ENCODE measurements around the gene FOXJ2.
"Not testable (repeated sequence)": the region's sequence is repeated elsewhere in the genome, so short reads cannot be mapped to it uniquely, and the experiment has no call there.

The FOXJ2 gene

DNA sequence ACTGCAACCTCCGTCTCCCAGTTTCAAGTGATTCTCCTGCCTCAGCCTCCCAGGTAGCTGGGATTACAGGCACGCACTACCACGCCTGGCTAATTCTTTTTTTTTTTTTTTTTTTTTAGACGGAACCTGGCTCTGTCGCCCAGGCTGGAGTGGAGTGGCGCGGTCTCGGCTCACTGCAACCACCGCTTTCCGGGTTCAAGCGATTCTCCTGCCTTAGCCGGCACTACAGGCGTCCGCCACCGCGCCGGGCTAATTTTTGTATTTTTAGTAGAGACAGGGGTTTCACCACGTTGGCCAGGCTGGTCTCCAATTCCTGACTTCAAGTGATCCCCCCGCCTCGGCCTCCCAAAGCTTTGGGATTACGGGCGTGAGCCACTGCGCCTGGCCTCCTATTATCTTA is 1.5 kb upstream of the FOXJ2 start:
- not testable (repeated sequence) for DNase-seq

DNA sequence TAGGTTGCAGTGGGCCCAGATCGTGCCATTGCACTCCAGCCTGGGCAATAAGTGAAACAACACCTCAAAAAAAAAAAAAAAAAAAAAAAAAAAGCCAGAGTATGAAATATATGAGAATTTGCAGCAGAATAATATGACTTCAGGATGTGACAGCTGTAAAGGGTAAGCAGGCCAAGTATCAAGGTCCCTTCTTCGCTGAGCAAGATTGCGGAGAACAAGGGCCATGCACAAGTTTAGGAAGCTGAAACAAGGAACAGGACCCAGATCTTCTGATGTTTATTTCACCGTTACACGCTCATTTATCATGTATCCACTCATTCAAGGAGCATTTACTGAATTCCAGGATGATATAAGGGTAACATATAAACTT is 659 bp upstream of the FOXJ2 start:
- DNase-seq: no peak

DNA sequence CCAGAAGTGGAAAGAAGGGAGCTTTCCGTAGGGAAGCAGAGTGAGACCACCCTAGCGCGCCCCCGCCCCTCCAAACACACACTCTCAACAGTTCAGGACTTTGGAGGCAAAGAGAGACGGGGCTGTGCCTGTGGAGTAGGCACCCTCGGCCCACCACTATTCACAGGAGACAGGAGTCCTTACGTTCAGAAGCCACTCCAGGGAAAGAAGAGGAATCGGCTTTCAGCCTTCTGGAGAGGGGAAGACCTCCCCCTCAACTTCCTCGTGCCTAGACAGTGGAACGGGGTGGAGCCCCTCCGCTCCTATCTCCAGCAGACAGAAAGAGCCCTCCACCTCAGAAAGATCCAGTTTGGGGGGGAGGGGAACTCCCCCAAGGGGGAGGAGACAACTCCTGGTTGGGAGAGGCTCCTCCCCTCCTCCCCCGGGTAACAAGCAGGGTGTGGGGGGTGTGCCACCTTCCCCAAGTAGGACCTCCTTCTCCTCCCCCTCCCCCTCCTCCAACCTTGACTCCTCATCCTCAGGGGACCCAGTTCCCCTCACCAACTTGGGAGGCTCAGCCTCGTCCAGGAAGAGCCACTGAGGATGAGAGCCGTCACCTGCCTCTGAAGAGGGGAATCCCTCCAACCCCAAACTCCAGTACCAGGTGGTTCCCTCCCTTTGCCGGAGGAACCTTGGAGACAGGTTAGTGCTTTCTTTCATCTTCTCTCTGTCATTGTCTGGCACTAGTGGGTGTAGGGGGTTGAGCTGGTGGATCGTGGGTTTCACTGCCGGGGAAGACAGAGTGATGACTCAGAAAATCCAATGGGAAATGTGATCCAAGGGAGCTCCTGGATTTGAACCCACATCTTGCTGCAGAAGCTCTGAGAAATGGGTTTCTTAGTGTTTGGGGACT is 883 bp downstream of the FOXJ2 start:
- peak; percentile 44 for DNase-seq

DNA sequence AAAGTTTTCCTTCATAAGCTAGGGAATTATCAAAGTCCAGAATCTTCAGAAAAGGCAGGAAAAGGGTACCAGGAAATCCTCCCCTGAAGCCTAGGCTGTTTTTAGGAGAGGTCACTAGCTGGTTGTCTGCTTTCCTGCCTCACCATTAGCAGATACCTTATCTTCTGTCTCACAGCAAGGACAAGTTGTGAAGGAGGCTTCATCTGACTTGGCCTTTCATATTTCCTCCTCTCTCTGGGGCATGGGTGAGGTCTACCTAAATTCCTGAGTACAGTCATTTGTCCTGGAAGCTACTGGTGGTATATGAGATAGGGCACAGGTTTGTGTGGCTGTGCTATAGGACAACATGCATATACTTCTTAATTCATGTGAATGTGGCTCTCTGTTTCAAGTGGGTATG is 2.3 kb downstream of the FOXJ2 start:
- DNase-seq: no peak

DNA sequence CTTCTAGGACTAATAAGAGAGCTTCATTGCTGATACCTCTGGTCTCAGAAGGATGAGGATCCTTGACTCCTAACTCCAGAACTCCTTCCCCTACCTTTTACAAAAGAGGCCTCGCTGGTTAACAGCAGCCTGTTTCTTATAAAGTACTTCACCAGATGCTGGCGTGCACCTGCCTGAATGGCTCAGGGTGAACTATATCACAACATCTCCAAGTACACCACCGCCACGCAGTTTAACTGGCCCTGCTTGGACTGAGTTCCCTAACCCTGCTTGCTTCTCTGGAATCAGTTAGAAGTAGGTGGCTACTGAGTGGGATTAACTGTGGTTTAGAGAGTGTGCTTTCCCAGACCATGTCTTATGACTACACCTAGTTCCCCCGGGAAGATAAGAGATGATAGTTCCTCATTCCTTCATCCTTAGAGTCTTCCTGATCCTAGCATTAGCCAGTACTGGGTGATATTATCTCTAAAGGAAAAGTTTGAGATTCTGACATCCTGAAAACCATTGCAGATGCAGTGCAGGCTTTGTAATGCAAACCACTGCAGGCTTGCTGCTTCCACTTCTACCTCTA is 3.0 kb downstream of the FOXJ2 start:
- no peak for DNase-seq

DNA sequence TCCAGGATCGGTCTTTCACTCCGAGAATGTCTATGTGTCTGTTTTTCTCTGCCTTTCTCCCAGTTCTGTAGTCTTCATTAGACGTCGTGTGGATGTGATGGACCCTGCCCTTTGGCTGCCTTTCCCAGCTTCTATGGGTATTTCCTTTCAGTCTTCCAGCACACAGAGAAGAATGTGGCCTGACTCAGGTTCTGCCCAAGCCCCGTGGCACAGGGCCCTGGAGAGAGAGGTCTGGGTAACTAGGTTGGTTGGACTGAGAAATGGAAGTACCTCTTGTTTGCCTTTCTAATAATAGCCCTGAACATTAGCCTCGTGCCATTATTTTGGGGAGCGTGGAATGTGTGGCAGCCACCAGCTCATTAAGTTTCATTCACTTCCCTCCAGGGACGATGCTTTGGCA is 3.8 kb downstream of the FOXJ2 start:
- no peak for DNase-seq

DNA sequence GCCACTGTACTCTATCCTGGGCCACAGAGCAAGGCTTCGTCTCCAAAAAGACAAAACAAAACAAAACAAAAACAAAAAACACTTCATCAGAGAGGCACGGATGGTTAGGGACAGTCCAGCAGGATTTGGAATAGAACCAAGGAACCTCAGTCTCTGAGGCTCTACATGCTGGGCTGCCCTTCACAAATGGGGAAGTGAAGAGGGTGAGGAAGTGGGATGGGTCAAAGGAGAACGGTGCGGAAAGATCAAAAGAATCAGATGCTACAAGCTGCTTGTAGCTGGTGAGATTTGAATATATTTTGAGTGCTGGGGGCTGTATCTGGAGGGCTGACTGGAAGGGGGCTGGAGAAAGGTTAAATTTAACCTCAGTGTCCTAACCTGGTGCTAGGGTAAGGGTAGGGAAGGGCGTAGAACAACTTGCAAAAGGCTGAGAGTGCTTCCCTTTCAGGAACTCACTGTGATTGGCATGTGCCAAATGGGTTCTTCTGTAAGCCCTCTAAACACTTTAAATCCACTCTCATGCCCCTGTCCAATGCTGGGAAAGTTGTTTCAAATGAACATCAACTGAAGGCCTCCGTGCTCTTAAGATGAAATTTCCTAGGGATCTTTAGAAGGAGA is 4.6 kb downstream of the FOXJ2 start:
- DNase-seq: no peak

DNA sequence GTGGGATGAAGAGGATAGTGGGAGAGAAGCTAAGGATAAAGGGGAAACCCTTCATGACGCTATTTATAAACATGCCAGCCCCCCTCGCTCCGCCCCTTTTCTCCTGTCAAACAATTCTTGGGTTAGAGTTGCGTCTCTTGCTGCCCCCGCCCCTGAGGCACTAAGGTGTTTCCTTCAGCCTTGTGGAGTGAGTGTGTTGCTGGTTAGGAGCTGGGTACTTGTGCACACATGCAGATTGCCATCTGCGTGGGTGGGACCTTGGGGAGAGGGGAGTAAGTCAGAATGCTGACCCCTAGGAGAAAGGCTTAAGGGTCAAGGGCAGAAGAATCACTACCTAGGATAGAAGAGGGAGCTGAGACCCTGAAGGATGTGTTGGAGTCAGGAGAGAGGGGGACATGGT is 5.4 kb downstream of the FOXJ2 start:
- no peak for DNase-seq

DNA sequence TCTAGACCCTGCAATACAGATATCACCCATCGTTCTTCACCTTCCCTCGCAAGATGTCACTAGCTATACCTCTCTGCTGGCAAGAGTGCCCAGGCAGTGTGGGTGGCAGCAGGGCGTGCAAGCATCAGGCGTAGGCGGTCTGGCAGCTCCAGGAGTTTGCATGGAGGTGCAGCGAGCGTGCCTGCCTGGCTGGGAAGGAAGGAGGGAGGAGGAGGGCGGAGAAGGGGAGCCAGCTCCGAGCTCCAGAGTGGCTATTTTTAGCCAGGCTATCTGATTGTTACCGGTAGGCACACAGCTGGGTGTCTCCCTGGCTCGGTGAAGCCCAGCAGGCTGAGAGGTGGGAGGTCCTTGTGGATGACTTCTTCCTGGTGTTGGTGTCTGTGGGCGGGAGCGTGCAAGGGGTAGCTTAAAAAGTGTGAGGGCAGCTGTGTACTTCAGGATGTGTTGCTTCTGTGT is 6.2 kb downstream of the FOXJ2 start:
- DNase-seq: peak; percentile 9

DNA sequence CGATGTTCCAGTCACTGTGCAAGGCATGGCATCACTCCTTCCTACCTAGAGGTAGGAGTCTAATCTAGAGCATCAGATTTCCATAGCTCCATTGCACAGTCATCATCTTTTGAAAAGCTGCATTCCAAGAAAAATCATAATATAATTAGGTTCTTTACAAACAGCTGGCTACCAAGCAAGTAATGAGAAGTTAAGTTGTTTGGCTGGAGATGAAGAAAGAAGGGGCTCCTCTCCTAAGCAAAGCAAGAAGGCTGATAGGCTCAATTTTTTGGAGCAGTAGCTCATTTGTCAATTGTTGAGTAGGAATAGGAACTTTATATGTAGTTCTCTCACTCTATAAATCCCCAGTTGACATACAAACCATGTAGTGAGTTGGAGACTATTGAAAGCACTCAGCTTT is 8.3 kb downstream of the FOXJ2 start:
- DNase-seq: no peak

DNA sequence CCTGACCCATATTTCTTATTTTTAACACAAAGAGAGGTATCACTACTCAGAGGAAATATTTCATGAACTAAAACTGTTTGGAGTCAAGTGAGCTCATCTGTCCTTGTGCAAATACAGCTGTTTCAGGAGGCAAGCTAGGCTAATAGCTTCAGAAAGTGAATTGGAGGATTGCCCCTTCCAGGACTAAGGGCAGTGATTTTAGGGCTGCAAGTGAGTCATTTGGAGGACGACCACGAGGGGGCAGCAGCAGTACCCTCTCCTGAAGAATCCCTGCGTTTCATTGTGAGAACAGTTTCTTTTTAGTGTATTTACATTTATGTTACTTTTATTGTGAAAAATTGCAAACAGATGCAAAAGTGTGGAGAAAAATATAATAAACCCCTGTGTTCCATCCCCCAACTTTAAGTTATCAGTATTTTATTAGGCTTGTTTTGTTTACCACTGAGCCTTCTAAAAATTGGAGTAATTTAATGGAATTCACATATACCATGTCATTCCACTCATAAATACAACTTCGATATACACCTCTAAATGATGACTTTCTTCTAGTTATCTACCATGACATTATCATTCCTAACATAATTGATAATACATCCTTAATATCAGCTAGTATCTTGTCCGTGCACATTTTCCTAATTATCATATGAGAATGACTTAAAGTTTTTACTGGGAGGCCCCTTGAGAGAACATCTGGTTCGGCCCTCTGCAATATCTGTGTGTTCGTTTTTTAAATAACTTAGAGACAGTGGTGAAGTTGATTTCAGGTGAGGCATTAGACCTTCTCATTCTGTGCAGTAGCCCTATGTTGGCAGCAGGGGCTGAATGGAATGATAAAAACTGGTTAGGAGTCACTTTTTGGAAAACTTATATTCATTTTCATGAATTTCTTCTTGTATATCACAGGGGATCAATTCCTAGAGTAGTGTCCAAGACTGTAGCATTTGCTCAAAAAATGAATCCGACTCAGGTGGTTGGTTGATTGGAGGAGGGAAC is 13.7 kb downstream of the FOXJ2 start:
- peak; percentile 84 for DNase-seq

DNA sequence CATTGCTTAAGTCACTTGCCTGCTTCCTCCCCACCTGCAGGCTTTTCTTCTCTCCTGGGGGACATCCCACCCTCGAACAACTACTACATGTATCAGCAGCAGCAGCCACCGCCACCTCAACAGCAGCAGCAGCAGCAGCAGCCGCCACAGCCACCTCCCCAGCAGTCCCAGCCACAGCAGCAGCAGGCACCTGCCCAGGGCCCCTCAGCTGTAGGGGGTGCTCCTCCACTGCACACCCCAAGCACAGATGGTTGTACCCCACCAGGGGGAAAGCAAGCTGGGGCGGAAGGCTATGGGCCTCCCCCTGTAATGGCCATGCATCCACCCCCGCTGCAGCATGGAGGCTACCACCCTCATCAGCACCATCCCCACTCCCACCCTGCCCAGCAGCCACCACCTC is 15.3 kb downstream of the FOXJ2 start:
- DNase-seq: no peak

DNA sequence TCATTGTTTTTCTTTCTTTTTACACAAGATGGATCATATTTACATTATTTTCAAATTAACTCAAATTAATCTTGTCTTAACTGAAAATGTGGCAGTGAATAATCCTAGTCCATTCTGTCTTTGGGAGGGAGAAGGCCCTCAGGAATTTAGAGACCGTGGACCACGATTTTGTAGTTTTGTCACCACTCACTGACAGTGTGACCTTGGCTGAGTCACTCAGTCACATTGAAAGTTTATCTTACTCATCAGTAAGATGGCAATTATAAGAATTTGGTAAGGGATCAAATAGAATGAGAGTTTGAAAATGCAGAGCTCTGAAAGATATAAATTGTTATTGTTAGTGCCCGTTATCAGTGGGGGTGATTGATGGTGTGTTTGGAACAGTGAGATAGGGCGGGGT is 16.4 kb downstream of the FOXJ2 start:
- DNase-seq: no peak

DNA sequence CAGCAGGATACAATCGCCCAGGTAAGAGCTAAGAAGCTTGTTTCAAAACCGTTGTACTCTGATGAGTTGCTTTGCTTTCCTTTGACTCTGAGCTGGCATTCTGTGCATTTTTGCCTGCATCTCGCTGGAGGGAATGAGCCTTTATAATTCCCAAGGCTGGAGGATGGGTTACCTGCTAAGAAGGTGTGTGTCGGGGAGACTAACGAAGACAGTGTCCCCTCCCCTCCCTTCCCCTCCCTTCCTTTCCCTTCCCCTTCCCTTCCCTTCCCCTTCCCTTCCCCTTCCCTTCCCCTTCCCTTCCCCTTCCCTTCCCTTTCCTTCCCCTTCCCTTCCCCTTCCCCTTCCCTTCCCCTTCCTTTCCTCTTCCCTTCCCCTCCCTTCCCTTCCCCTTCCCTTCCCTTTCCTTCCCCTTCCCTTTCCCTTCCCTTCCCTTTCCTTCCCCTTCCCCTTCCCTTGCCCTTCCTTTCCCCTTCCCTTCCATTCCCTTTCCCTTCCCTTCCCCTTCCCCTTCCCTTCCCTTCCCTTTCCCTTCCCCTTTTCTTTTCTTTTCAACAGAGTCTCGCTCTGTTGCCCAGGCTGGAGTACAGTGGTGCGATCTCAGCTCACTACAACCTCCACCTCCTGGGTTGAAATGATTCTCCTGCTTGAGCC is 18.2 kb downstream of the FOXJ2 start:
- no peak for DNase-seq

DNA sequence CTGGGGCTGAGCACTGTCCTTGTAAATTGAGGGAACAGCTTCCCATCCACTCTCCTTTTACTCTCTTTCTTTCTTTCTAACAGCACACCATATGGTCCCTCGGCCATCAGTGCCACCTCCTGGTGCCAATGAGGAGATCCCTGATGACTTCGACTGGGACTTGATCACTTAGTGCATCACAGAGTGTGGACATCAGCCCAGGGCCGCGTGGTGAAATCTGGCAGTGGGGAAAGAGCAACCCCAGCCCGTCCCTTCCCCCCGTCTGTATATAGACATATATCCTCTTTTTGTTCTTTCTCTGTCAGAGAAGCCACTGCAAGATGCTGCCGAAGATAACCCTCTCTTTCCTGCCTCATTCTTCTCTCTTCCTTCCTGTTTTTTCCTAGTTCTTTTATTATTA is 20.2 kb downstream of the FOXJ2 start:
- DNase-seq: no peak

DNA sequence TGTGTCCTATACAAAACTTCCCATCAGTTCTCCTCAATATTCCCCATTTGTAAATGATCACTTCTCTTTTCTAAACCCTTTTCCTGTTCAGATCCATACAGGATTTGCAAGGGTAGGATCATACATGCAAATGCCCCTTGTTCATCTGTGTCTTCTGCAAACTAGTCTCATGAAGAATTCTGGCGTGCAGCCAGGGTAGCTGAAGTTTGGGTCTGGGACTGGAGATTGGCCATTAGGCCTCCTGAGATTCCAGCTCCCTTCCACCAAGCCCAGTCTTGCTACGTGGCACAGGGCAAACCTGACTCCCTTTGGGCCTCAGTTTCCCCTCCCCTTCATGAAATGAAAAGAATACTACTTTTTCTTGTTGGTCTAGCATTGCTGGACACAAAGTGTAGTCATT is 22.3 kb downstream of the FOXJ2 start:
- DNase-seq: no peak

DNA sequence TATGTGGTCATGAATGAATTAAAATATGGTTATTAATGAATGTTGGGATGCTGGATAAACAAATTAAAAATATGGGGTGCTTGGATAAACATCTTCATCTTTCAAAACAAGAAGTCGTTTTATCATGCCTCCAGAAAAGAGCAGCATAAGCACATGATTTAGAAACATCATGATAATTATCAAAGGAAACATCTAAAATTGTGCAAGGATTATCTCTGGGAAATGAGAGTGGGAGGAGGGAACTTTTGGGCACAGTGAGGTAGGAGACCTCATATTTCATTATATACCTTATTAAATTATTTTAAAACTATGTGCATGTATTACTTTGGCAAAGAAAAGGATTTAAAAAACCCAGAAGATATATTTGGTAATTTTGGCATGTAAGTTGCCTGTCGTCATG is 24.8 kb downstream of the FOXJ2 start:
- no peak for DNase-seq

DNA sequence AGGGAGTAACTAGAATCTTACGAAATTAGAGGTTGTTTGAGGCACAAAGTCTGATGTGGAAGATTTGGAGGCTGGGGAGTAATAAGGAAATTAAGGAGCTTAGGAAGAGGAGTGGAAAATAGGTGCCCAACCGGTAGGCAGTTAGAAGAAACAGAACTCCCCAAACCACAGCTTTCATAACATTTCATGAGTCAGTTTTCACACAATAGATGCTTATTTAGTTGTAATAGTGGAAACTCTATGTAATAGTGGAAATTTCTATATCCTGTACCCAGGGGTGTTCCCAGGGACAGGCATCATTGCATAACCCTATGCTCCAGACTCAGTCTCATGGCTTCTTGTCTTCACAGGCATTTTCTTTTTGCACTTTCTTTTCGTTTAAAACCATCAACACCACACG is 25.3 kb downstream of the FOXJ2 start:
- DNase-seq: no peak

DNA sequence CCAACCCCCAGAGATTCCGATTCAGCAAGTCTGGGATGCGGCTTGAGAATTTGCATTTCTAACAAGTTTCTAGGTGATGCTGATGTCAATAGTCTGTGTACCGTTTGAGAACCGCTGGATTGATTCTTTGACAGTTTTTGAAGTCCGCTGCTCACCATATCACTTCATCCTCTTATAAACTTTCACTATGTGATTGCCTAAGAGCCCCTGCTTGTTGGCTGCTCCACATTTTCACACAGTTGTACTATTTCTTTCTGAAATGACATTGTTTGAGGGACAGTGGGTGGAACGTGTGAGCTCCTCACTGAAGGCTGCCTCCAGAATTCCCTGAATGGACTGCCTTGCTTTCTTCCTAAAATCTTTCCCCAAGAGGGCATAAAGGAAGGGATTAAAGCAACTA is 26.0 kb downstream of the FOXJ2 start:
- DNase-seq: no peak

DNA sequence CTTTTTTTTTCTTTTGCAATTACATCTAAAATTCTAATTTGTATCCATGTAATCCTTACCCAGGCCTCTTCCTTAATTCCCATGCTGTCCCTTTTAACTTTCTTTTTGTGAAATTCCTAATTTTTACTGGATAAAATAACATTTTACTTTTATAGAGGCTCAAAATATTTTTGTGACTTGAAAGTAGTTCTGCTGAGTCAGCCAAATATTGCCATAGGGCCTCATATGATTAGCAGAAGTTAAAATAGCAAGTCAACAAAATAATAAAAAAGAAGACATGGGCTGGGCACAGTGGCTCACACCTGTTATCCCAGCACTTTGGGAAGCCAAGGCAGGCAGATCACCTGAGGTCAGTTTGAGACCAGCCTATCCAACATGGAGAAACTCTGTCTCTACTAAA is 31.6 kb downstream of the FOXJ2 start:
- no peak for DNase-seq

DNA sequence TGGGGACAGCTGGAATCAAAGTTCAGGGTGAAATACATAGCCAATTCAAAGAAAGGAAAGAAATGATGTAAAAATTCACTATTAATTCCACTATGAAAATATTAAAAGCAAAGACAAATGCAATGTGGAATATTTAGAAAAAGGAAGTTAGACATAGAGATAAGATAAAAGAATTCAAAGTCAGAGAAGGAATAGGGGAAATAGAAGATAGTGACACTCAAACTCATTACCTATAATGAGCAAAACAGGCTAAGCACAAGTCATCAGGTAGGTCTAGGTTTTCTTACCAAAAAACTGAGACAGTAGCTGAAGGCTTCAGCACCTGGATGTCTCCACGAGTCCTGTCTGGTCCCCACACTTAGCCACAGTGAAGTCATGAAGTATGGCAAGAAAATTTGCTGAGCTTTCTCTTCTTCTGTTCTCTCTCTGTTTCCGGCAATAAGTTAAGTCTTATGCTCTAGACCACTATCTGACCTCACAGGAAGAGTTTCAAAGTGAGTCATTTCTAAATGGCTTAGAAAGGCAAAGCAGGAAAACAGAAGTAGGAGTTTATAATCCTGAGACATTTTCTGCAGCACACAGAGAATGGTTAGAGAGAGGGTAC is 33.6 kb downstream of the FOXJ2 start, which contains the start of gene C3AR1:
Gene C3AR1, minus strand, starts transcription at position 369 of the 604 bp plus-strand sequence. CDS start 6,174 bp downstream, outside the sequence.
- peak; percentile 36 for DNase-seq

DNA sequence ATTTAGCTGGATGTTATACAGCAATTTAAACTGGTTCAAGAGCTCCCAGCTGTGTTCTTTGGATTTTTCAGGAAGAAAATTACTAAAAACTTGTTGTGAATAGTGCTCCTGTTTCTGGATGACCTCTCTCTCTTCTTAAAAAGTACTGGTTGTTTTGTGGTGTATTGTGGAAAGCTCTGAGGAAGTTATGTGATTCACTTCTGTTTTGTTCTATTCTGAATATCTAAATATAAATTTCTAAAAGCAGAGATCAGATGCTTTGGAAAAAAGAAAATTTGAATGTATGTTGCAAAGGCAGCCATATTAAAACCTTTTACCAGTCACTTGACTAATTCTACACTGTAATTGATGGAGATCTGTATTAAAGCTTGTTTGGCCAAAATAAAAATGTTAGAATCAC is 37.1 kb downstream of the FOXJ2 start:
- DNase-seq: no peak

Measured in T-helper 9 cell (primary cell).